C1 segment of cervical spinal cord (tissue), 14 donors: ENCODE data around the gene SGCD.

Experiments
- DNase-seq, 14 donors: peaks; one replicate each; lab custom pipeline; 2025; lab: John Stamatoyannopoulos, UW

The SGCD gene

GRCh38 chr5:156500755-156501154 is 173.8 kb downstream of the SGCD start:
- no peak for DNase-seq

DNA sequence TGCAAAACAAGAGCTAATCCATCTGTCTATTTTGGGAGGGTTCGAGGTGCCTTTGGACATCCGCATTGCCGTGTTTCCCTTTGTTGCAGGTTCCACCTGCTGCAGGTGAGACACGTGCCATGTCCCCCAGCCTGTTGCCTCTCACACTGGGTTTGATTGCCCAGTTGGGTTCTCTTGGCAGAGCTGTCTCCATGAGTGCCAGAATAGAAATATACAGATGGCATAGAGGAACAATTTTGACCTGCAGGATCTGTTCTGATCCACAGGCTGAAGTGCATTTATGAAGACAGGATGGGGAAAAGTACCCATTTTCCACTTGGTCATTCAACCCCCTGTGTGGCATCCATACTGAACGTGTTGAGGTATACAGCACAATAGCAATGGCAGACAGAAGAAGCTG is 178.1 kb downstream of the SGCD start:
- DNase-seq = peak in 1 of 14 donors; percentile 6

DNA sequence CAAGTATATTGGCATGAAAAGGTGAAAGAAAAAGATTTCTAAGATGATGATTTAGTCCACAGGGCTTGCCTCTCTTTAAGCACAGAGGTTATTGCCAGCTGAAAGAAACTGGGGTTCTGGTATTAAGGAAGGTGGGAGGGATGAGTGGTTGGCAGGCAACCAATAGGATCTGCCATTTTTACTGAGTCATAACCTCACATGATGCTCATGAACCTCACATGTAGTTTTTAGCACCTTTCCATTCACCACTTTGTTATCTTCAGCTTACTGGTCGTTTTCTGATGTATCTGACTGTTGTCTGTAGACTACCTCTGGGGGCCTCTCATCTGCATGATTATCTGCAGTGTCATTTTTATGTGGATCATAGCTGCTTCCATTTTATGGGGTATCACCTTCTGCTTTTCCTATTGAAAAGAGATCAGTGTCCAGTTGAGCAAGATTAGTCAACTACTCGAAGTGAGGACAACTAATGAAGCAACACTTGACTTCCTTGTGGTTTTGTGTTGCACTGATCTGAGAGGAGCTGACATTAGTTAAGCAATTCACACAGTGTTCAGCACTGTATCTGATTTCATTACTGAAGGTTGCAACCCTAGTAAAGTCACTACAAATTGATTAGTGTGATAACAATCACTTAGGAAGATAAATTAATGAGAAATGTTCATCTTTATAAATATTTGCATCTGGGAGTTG is 186.3 kb downstream of the SGCD start:
- DNase-seq = no peak

DNA sequence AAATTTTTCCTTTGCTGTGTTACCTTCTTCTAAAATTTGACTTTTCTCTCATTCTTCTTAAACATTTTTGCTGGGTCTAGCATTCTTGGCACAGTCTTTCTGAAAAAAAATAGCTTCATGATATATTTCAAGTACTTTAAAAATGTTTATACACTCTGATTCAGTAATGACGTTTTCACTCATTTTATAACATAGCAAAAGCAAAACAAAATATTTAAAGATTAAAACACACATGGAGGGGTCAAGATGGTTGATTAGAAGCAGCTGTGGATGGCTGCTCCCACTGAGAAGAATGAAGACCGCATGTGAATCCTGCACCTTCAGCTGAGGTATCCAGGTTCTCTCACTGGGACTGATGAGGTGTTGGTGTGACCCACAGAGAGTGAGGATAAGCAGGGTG is 188.2 kb downstream of the SGCD start:
- no peak for DNase-seq

GRCh38 chr5:156515803-156516360 is 188.9 kb downstream of the SGCD start:
- no peak for DNase-seq

GRCh38 chr5:156522651-156523529 is 195.9 kb downstream of the SGCD start:
- no peak for DNase-seq

- no peak for DNase-seq
These were observed 196.6 kb downstream of the SGCD start for GRCh38 chr5:156523607-156524006.

DNA sequence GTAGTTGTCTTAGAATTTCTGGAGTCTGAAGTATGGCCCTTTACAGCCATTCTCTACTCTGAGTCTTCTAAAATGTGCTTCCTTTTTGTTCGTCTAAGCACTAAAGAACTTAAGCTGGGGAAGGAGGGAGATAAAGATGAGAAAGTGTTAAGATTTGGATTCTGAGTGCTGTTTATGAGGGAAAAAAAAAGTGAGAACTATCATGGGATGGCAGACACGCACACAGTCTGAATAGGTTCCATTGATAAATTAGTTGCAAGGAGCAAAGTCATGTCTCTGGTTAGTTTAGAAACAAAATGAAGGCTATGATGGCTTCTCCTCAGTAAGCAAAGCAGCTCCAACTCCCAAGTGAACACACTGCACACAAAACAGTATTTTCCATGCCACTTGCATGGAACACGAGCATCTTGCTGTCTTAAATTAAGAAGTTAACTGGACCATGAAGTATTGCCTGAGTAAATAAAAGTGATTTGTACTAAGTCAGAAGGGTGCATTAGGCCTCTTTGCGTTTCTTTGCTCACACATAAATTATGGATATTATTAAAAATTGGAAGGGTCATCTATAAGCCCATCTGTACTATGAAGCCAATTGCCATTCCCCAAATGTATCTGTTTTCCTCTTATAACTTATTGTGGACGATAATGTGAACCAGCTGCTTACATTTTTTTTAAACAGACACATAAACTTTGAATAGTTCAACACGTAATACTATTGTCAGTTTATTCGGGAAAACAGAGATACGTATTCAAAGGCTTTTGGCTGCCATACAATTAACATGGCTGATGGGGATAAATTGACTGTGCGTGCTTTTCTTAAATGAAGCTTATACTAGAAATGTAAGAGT is 199.3 kb downstream of the SGCD start:
- no peak for DNase-seq

DNA sequence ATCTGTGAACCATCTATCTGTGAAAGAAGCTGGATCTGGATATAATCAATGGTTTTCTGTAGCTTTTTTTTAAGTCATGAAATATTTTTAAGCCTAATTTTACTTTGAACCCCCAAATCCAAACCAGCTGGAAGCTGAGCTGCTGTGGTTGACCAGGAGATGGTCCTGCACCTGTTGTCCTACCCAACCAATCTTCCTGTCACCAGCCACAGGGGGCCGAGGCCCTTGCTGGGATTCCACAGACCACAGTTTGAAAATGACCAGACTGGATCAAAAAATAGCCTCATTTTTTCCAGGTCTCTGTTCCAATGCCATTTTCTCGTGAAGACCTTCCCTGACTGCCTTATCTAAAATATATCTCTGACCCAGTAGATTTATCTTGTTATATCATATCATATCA is 200.6 kb downstream of the SGCD start:
- no peak for DNase-seq

- no peak for DNase-seq
These were observed 201.7 kb downstream of the SGCD start for GRCh38 chr5:156528673-156529072.

DNA sequence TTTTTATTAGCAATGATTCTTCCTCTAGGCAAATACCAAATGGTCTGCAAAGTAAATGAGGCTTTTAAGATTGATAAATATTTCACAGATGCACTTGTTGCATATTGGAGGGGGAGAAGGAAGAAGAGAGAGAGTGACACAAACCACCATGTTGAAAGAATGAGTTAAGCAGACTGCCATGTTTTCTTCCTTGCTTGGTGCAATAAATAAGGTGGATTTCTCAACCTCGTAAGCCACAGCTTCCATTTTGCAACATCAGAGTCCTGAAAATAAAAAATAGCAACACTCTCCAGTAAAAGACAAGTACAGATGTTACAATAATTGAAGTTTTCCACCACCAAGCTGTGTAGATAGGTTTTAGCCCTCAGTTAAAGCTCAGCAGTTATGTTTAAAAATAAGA is 202.9 kb downstream of the SGCD start:
- DNase-seq = no peak

- no peak for DNase-seq
These were observed 204.2 kb downstream of the SGCD start for GRCh38 chr5:156531199-156531598.

DNA sequence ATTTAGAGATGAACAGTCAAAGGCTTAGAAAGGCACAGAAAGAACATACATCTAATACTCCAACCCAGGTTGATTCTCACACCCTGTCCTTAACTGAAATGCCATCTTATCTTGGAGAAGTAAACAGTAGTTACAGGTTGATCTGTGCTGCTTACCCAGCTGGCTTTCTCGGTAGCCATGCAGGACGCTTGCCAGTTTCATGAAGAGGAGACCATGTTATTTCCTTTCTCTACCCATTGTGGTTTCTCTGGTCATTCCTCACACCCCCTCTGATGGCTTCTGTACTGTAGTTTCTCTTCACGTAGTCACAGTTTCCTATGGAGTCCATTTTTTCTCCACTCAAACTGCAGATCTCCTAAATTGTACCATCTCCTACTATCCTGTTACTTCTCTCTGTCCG is 206.0 kb downstream of the SGCD start:
- DNase-seq = no peak

DNA sequence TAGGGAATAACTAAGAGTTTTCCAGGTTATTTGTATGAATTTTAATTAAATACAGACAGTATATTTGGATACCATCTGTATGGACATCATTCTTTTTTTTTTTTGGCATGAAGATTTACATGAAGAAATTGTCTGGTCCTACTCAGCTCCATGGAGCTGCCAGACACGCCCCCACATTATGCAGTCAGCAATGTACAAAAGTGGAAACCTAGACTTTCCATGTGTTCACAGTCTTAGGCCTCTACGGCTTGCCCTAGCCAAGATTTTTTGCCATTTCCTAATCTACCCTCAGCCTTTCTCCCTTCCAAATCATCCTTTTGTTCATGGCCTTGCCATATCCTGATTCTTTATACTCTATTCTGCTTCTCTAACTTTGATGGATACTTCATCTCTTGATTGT is 207.1 kb downstream of the SGCD start:
- no peak for DNase-seq

DNA sequence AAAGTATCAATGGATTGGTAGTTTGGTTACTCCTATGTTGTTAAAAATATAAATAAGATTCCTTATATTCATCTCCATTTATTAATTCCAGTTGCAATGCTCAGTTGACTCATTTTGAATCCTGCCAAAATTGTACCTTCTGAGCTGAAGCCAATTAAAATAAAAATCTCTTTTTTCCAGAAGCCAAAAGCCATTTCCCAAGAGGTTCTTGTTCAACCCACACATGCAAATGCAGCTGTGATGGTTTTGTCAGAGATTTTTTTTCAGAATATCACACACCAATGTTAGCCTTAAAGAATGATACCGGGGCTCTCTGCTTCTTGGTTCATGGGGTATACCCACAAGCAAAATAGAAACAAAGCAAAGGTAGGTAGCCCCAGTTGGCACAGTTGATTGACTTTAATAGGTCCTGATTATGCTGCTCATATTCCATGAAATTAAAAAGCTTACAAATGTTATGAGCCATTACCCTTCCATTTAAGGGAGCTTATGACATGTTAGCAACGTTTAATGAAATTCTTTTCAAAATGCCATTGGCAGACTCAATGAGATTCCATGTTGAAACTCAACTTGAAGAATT is 208.0 kb downstream of the SGCD start:
- no peak for DNase-seq

- DNase-seq = no peak
These were observed 213.5 kb downstream of the SGCD start for GRCh38 chr5:156540491-156540890.

DNA sequence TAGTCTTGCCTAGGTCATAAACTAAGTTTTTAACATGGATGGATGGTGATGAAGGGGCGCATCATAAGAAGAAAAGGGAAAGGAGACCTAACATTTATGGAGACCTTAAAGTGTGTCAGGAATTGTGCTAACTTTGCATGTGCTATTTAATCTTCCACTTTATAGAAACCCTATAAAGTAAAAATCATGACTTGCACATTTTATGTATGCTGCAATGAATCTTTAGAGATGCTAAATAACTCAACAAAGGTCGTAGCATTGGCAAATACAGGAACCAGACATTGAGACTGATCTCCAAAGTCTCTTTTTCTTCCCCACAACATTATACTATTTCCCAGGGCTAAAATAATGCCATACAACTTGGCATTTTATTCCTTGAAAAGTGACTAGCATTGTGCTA is 214.6 kb downstream of the SGCD start:
- DNase-seq = no peak

DNA sequence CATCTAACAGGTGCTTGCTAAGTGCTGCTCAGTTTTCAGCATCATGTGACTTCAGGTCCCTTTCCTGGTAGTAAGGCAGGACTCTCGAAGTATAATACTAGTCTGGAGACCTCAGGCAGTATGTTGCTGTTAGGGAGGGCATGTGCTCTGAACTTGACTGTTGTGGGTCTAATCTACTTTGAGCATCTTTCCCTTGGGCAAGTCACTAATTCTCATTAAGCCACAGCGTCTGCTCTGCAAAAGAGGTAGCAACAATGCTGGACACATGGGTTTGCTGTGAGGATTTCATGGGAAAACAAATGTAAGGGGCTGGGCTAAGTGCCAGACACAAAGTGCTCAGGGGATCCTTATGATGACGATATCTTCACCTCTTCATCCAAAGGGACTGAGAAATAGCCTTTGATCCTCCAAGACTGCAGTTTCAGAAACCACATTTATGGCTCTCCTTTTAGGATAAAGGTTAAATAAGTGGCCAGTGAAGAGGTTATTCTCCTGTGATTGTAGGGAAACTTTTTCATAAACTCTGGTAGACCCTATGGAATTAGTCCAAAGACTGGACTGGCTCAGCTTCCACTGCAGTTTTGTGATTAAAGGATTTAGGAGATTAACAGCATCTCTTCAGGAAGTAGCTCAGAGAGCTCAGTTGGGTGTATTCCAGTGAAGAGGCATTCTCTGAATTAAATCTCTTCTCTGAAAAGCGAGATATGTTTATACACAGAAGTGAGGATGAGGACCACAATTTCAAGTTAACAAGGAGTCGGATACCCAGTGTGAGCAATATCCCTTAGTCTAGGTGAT is 216.6 kb downstream of the SGCD start:
- no peak for DNase-seq

- no peak for DNase-seq
These were observed 225.9 kb downstream of the SGCD start for GRCh38 chr5:156552855-156553358.

- no peak for DNase-seq
These were observed 229.9 kb downstream of the SGCD start for GRCh38 chr5:156556666-156557406.
